GM19099 (cell line): ENCODE results near the gene WFDC12.

Experiments used
- POLR2A ChIP-seq: IDR thresholded peaks from 3 replicates; pipeline ENCODE4 v1.6.1; 2011; ENCODE audit warnings: low read depth; ENCODE audit not compliant: insufficient read length; ENCODE audit errors: extremely low read depth

WFDC12 gene

DNA sequence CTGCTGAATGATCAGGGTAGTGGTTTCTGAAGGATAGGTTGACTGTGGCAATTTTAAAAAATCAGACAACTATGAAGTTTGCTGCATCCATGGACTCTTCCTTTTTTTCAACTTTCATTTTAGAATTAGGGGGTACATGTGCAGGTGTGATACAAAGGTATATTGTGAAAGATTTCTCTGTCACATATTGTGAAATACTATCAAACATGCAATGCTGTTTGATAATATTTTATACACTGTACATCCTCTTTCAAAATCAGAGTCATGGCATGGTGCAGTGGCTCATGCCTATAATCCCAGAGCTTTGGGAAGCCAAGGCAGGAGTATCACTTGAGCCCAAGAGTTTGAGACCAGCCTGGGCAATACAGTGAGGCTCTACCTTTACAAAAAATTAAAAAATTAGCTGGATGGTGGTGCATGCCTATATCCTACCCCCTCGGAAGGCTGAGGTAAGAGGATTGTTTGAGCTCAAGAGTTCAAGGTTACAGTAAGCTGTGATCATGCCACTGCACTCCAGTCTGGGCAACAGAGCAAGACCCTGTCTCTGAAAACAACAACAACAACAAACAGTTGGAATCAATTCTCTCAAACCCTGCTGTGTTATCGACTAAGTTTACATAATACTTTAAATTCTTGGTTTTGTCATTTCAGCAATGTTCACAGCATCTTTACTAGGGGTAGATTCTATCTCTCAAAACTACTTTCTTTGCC lies 4.6 kb downstream of the WFDC12 start:
- TF ChIP-seq POLR2A: no peak

DNA sequence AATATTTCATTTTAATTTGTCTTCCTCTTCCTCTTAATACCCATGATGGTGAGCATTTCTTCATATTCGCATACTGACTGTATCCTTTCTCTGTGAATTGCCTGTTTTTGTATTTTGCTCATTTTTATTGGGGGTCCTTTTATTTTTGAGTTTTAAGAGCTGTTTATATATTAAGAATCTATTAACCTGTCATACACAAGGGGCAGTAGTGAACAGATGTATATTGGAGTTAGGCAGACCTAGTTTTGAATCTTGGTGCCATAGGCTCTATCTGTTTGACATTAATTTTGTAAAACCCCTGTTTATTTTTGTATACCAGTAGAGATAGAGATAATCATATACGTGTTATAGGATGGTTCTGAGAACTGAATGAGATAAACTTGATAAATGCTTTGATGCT lies 6.2 kb downstream of the WFDC12 start:
- no peak for TF ChIP-seq POLR2A

DNA sequence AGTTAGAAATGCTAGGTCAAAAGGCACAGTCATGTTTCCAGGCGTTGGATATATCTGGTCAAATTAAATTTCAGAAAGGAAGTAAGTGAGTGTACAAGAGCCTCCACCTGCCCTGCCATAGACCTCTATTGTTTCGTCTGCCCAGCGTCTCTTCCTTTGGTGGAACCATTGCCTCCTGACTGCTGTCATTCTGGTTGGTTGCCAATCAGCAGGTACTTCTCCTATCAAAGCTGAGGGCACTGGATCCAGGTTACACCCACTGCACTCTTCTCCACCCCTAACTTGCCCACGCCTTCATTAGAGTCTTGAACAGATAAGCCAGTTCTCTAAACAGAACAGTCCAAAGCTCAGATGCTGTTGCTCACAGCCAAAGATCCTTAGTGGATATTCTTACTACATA lies 6.7 kb downstream of the WFDC12 start:
- no peak for TF ChIP-seq POLR2A

DNA sequence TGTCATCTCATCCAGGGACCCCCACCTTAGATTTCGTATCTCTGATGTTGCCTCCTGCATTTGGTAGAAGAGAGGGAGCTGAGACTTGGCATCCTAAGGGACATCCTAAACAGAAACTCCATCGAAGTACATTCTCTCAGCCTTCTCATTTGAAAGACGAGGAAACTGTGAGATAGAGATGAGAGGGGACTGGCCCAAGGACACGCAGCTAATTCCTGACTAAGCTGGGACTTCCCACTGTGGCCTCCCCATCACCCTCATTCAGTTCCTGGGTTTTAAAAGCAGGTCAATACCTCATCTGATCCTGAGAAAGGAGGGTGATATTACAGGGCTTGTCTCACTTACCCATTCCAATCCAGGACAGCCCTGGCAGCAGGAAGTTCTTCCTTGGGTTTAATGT lies 8.4 kb downstream of the WFDC12 start:
- no peak for TF ChIP-seq POLR2A

DNA sequence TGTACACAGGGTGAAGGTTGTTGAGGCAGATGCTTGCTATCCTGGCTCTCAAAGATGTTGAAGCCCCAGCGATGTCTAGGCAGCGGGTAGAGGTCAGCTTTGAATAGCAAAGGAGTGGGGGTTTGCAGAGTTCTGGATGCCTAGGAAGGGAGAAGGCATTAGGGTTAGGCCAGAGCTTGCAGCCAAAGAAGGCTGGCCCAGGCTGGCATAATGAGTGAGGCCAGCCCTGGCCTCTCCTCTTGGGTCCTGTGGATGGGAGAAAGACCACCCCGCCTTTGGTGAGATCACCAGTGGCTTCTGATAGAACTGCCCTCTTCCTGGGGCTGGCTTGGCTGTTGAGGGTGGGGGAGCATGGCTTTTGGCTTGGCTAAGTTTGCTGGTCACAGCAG lies 8.9 kb downstream of the WFDC12 start:
- no peak for TF ChIP-seq POLR2A

DNA sequence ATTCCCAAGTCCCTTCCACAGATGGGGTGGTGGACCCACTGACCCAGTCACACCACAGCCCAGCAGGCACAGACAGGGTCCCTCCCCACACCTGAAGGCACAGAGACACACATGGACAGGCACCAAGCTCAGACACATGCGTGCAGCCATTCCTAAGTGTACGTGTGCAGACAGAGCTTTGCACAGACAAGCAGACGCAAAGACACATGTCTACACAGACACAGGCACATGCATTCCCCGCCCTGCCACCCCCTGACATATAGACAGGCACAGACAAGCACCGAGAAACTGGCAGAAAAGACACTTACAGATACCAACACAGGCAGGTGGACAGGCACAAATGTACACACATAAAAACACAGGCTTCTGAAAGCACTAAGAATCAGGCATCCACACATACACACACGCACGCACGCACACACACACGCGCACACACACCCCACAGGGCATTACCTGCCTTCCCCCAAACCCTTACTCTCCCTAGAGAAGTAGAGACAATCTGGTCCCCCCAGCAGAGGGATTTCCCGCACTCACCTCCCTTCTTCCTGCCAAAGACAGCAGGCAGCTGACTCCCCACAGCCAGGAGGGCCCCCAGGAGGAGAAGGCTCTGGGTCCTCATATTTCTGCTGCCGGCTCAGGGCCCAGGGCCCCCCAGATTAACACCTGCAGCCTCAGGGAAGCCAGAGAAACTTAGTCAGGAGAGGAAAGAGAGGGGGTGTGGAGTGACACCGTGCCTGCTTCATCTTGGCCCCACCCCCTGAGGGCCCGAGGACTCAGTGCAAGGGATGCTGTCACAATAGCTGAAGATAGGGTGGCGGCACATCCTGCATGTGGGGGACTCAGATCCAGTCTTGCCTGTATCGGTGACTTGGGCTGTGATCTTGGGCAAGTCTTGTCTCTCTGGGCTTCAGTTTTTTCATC lies 9.5 kb downstream of the WFDC12 start, which contains the start of gene WFDC5:
Gene WFDC5 (minus strand): TSS at position 710 of the 921 bp plus-strand sequence. CDS start 91 bp downstream, at position 619.
- no peak for TF ChIP-seq POLR2A

DNA sequence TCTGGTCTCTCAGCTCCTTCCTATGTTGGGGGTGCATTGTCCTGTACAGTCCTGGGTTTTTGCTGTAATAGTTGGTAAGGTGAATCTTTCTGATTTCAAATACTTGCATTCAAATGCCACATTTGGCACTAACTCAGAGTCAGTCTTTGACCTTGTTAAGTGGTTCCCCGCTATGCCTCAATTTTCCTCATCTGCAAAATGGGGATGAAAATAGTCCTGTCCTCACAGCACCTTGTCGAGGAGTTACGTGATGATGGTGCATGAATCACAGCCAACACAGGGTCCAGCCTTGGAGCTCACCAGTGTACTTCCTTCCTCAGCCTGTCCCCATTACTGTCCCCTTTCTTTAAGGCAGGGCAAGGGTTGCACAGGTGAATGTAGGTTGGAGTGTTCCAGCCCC lies 10.4 kb downstream of the WFDC12 start:
- no peak for TF ChIP-seq POLR2A

DNA sequence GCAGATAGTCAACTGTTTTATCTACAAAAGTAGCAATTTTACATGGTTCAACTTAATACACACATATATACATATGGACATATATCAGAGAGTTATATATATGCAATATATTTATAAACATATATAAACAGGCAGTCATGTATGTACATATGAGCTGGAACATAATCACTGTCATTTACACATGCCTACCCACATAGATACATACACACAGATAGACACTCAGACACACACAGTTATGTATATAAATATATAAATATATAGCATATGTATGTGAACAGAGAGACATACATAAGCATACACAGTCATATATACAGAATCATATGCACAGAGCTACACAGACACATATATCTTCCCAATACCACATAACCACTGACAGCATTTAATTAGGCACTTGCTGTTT lies 11.5 kb downstream of the WFDC12 start:
- TF ChIP-seq POLR2A: no peak

DNA sequence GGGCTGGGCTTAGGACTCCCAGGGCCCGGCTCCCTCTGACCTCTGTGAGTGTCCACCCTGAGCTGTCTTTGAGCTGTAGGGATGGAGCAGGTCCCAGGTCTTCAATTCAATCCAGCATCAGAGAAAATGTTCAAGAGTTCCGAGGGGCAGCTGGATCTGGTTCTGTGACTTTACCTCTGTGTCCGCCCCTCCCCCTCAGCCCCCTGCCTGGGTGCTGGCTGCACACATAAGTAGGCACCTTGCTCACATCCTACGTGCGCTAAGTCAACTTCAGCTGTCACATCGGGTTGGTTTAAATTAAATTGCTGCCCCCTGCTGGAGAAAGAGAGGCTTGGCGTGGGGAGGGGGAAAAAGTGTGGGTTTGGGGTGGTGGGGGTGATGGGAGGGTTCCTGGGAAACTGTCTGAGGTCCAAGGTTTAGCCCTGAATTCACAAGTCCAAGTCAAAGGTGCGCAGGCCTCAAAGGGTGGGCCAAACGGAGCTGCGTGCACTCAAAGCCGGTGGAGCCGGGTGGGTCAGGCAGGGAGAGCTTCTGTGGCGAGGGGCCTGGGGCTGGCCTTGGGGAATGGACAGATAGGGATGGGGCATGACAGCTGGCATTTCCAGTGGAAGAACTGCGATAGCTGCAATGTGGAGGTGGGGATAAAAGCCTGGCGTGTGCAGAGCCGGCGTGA lies 12.3 kb downstream of the WFDC12 start:
- no peak for TF ChIP-seq POLR2A

DNA sequence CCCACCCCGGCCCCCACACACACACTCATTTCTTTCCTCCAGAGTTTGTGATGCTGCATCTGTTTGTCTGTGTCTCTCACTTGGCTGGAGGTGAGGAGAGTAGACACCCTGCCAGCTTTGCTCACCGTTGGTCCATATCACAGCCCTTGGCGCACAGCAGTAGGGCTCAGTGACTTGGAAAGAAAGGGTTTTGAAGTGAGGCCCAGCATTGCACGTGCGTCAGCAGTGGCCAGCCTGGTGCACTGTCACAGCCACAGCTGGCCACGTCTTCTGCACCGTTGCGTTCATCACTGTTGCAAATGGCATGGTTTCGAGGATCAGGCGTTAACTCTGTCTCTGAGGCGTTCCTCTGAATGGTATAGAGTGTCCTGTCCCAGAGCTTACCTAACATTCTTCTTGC lies 13.0 kb downstream of the WFDC12 start:
- no peak for TF ChIP-seq POLR2A

DNA sequence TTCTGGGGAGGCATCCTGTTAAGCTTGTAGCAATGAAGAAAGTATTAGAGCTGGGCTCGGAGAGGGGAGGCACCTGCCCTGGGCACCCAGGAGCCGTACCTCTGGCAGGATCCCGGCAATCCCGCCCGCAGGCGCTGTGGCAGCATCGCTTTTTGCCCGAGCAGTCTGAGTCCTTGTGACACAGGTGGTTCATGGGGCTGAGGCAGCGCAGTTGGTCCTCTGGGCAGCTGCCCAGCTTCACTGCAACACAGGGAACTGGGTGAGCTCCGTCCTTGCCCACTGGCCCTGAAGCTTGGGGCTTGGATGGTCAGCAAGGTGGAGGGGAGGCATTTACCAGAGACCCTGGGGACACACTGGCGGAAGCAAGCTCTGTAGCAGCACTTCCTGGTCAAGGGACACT lies 14.0 kb downstream of the WFDC12 start:
- TF ChIP-seq POLR2A: no peak

DNA sequence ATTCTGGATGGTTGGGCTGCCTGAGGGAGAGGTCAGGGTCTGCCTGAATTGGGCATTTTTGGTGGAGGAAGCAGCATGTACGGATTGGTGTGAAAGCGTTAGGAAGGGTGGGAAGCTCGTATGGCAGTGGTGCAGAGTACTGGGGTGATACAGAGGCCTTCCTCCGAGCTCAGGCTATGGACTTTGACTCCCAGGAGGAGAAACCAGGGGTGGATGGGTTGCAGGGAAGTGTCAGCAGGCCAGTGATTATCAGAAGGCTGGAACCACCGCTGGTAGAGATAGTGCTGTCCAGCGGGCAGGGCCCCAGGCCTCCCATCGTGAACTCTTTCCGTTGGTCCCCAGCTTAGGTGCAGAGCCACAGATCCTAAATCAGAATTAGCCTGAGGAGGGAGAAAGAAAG lies 14.6 kb downstream of the WFDC12 start:
- no peak for TF ChIP-seq POLR2A

DNA sequence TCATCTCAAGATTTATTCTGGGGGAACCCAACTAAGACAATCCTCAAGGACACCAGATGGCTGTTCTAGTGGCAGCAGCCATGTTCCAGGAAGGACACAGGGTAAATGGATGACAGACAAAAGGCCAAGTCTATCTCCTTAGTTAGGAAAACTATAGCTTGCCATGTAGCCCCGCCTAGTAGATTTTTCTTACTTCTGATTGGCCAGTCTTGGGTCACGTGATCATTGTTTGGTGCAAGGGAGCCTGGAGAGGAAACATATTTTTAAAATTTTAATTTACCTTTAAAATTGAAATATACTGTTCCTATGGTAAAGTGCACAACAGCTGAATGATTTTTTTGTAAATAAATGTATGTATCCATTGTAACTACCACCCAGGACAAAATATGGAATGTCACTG lies 18.9 kb downstream of the WFDC12 start:
- no peak for TF ChIP-seq POLR2A

DNA sequence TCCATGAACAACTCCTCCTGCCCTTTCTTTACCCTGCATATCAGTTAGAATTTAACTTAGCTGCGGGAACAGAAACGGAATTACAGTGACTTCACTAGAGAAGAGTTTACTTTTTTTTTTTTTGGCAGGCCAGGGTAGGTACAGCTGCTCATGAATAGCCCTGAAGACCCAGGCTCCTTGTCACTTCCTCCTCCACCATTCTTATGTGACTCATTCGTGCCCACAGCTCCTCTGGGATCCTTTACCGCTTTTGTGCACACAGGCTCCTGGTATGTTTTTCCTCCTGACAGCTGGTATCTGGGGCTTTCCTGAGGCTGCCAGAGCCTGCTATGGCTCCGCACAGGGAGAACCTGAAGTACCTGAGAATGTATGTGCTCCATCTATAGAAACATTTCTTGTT lies 19.5 kb downstream of the WFDC12 start:
- TF ChIP-seq POLR2A: no peak

DNA sequence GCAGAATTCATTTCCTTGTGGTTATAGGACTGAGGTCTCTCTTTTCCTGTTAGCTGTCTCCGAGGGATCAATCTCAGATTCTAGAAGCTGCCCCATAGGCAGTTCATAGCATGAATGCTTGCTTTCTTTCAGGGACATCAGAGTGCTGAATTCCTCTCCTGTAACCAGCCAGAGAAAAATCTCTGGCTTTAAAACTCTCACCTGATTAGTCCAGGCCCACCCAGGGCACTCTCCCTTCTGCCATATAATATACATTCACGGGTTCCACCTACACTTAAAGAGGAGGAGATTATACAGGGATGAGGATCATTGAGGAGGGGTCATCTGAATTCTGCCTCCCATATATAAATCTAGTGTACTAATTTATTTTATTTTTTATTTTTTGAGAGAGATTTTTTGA lies 21.2 kb downstream of the WFDC12 start:
- TF ChIP-seq POLR2A: no peak

DNA sequence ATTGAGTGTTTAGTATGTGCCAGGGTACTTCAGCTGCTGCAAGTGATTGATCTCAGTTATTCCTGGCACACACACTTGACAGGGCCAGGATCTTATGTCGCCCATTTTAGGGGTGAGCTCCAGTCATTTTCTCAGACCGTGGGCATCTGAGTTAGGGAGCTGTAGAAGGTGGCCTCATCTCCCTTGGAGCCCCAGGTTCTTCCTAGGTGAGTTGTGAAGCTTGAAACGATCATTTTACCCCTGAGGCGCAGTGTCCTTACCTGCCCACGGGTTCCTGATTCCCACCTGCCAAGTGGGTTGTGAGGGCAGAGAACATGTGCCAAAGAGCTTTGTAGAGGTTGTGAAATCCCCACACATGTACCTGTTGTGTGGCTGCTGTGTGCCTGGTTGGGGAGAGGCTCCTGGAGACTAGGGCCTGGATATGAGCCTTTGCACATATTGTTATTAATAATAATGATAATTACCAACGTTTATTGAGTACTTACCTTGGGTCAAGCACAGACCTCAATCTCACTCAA lies 22.9 kb downstream of the WFDC12 start:
- TF ChIP-seq POLR2A: no peak

DNA sequence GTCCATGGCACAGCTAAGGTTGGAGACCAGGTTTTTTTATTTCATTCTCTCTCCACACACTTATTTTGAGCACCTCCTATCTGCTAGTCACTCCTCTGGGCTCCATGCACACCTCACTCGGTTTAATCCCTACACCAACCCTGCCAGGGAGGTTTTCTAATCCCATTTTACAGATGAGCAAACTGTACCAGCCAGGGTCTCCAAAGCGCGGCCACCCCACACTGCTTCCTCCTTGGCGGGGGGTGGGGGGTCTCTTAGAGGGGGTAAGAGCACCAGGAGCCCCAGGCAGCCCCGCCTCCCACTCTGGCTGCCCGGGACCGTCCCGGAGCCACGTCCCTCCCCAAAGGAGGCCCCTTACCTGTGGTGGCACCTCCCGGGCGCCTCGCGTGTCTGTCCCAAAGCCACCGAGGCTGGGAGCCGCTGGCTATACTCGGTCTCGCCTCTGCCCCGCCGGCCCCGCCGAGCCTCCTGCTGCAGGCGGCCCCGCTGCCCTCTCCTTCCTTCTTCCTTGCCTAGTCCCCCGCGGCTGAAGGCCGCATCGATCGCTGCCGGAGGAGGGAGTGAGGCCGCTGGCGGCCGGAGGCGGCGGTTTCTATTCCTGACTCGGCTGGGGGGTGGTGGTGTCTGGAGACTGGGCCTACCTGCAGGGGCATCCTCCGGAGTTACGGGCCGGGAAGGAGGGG lies 23.6 kb downstream of the WFDC12 start, which contains the start of gene KCNS1:
Gene KCNS1 (minus strand): TSS at position 565 of the 683 bp plus-strand sequence. CDS start 1,891 bp downstream, outside the sequence.
- TF ChIP-seq POLR2A: no peak
